Activated CD4-positive, CD25-positive, alpha-beta regulatory T cell treated with anti-CD3 and anti-CD28 coated beads, Interleukin-2, amount 50 U/mL, for 72 hours (primary cell): ENCODE results near the gene NRXN2.
A peak's percentile ranks its signal among the peaks of the same experiment; 100 is the strongest.

Experiments used
- DNase-seq: peaks from one replicate; pipeline ENCODE4 v3.0.0; 2021

NRXN2 gene

DNA sequence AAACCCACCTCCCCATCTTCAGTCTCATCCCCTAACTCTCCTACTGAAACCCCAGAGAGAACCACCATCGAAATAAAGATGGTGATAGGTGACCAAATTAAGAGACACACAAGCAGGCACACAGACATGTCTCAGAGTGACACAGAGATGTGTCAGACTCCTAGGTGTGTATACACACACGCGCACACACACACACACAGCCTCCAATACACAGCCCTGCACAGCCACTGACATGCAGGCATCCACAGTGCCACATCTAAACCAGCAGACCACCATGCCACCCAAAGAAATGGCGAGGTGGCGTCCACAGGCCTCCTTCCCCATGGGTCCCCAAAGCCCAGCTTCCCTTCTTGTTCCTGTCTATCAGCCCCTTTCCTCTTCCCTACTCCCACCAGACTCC is 27.4 kb downstream of the NRXN2 start:
- DNase-seq, result no peak

DNA sequence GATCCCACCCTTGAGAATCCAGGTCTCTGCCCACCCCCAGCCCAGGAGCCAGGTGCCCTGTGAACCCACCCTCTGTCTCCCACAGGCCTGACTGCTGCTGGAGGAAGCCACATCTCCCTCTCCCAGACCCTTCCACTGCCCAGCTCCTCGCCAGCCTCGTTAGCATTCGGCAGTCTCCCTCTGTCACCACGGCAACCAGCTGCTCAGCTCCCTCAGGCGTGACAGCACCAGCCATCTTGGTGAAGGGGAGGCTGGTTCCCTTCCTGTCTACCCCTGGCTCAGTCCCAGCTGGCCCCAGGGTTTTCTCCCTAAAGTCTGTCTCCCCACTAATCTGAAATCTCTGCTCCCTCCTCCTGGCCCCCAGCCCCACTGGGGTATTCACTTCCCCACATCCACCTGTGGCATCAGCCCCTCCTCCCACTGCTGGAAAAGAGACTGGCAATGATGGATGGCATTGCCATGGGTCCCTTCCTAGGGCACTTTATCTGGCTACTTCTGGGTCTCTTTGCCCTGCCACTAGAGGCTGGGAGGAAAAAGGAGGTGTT is 28.1 kb downstream of the NRXN2 start:
- no peak for DNase-seq

DNA sequence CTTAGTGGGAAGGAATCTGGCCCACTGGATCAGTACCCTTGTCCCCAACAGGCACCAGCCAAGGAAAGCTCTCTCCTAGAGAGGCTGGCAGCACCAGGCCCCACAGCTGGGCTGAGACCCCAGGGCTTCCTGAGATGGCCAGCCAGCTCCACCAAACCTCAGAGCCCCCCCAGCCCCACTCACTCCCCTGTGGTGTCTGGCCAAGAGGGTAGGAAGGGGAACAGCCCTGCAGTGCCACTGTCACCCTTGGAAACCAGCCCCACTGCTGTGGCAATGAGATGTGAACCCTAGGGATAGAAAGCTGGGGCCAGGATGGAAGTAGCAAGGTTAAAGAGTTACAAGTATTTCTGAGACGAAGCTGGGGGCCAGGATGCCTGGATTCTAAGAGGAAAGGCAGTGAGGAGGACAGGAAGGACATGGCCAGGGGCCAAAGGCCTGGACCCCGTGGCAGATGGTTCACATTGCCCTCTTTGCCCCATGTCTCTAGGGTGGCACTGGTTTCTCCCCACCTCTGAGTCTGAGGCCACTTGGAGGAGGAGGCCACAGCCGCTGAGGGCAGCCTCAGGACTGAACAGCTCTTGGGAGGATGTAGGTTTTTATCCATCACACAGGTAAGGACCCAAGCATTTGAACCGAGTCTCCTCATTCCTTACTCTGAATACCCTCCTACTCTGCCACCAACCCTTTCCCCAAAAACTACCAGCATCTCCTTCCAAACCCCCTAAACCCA is 28.8 kb downstream of the NRXN2 start:
- DNase-seq, result no peak

GRCh38 chr11:64692764-64693331 is 30.1 kb downstream of the NRXN2 start:
- DNase-seq, result no peak

DNA sequence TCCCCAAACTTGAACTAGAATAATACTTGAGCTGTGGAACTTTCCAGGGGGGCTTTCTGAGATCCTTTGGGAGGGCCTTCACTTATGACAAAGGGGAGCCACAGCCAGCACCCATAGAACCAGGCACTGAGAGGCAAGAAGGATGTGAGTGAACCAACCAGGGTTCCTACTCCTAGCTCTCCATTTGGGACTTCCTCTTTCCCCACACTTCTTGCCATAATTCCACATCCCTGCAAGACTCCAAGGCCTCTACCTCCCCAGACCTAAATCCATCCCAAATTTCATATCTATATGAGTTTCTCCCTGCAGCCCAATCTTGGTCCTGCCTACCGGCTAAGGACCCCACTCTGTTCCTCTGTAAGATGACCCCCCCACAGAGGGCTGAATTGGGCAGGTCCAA is 31.5 kb downstream of the NRXN2 start:
- DNase-seq, result no peak

DNA sequence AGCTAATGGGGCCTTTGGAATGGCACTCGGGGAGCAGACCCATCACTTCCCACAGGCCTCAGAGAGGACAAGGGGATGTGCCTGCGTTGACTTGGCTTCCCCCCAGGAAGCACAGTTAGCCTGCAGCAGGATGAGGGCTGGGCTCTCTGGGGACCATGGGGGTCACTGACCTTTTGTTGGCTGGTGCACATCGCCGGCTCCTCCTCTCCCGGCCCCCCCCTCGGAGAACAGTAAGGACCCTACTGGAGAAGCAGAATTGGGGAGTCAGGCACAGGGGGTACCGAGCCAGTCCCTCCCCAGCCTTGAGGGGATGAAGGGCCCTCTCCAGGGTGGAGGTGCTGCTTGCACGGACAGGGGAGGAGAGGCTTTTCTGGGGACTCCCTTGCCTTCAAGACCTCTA is 32.8 kb downstream of the NRXN2 start:
- DNase-seq, result no peak

GRCh38 chr11:64688534-64688982 is 34.4 kb downstream of the NRXN2 start:
- peak; percentile 92 for DNase-seq

DNA sequence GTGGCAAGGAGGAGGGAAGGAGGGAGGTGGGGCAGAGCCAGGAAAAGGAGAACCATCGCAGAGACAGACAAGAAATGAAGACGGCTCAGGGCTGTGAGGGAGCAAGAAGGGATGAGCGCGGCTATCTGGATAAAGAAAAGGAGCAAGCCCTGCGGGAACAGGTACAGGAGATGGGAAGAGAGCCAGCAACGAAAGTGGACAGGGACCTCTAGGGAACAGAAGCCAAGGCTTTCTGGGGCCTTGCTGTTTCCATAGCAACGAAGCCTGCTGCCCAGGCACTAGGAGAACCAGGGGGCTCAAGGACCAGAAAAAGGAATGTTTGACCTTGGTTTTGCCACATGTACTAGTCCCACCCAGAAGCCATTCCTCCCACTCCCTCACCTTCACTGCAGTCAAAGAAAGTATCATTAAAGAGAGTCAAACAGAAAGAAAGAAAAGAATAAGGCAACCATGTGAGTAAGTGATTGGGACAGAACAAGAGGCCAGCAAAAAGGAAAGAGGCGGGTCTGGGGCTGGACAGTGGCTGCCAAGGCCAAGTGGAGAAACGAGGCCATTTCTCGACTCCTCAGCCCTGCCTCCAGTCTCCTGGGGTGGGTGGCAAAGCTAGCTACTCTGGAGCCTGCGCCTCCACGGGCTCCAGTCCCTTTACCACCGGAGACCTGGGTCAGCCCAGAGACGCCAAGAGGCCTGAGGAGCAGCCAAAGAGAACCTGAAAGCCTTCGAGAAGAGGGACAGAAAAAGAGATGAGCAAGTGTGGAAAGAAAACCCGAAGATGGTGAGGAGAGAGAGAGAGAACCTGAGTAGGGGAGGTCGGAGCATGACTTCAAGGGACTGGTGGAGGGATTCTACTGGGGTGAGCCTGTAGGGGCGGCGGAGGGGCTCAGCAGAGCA is 35.1 kb downstream of the NRXN2 start:
- no peak for DNase-seq

DNA sequence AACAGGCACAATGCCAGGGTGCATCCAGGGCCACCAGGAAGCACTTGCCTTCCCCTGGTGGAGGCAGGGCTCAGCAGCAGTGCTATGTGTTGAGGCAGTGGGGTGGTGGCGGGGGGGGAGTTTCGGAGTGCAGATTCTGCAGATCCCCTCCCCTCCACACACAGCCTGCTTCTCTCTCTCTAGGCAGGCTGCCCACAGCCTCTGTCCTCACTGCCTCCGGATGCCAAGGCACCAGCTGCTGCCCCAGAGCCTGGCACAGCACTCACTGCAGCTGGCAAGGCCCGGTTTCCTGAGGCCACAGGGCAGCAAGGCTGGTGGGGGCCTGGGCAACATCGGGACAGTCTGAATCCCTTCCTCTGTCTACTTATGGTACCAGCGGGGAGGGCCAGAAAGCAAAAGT is 35.8 kb downstream of the NRXN2 start:
- DNase-seq, result no peak

DNA sequence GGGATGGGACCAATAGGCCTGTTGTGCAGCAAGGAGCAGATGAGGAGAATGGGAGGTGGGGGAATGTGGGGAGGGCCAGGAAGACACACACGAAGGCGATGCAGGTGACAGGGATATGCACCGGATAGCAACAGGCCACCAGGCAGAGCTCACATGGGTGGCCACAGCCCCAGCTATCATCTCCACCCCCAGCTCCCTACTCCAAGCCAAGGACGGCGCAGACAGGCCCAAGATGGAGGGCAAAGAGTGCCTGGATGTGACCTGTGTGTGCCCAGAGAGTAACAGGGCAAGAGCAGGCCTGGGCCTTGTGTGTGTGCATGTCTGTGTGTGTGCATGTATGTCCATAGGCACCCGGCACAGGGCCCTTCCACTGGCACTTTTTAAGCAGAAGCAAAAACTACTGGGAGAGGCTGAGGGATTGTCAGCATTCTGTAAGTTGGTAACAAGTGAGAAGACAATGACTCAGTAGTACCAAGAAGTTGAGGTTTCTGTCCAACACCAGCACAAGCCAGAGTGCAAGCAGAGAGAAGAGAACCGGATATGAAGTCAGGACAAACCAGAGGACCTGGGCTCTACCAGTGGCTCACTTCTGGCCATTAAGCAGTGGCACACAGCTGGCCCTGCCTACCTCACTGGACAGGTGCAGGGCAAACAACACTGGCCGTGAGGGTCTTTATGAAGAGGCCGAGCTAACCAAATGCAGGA is 36.4 kb downstream of the NRXN2 start:
- DNase-seq, result no peak

DNA sequence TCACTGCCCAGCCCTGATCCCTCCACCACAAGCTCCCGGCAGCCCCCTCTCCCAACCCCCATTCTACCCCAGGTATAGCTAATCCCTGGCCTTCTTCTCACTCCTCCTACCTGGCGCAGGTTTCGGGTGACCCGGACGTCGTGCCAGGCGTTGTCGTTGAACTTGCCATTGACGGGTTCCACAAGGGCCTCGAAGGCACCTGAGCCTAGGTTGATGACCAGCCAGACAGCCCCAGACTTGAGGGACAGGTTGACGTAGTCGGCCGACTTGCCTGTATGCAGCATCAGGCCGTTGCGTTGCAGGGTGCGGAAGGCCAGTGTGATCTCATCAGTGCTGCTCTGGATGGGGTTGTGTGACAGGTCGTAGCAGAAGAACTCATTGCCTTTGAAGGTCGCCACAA is 37.5 kb downstream of the NRXN2 start:
- DNase-seq, result no peak

GRCh38 chr11:64684357-64684756 is 38.6 kb downstream of the NRXN2 start:
- no peak for DNase-seq

- DNase-seq, result no peak
These were observed 41.8 kb downstream of the NRXN2 start for GRCh38 chr11:64681171-64681570.

DNA sequence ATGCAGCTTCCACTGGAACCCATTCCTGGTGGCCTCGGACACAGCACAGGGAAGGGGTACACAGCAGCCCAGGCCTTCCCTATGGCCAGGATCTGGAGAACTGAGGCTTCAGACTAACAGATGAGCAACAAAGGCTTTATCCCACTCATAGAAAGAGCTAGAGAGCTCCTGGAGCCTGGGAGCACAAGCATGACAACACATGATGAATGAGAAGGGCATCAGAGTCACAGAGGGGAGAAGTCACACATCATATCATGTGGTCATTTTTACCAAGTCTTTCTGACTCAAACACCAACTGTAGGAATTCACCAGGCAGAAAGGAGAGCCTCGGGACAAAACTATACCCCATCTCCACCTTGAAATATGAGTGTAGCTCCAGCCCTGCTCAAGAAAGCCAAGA is 43.2 kb downstream of the NRXN2 start:
- DNase-seq, result no peak

- DNase-seq, result no peak
These were observed 45.5 kb downstream of the NRXN2 start for GRCh38 chr11:64677441-64678023.

DNA sequence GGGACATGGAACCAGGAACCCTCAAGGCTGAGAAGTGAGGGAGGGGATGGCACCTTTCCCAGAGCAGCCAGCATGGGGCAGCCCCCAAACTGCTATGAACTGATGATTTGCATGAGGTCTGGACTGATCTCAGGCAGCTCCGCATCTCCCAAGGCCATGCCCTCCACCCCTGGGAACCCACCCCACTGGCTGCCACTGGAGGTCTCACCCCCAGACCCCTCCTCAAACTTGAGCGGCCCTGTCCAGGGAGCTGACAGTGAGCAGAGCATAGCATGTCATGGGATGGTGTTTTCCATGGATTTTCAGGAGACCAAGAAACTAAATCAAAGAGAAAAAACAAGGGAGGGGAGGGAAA is 46.8 kb downstream of the NRXN2 start:
- DNase-seq, result no peak

- no peak for DNase-seq
These were observed 47.3 kb downstream of the NRXN2 start for GRCh38 chr11:64675450-64676260.

DNA sequence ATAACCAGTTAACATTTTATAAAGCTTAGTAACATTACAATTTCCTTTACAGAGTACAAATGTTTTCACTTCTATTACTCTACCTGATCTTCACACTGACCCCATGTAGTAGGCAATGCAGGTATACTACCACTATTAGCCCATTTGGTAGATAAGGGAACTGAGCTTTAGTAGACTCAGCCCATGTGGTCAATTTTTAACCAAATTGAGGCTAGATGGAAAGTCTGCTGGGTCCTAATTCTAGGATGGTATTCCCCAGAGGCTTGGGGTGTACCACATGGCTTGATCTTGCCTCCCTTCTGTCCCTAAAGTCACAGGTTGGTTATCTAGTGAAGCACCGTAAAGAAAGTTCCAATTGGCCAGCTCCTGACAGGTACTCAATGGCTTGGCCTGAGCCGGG is 48.2 kb downstream of the NRXN2 start:
- DNase-seq, result no peak

- no peak for DNase-seq
These were observed 49.7 kb downstream of the NRXN2 start for GRCh38 chr11:64673279-64673678.

GRCh38 chr11:64672875-64673274 is 50.1 kb downstream of the NRXN2 start:
- no peak for DNase-seq

- no peak for DNase-seq
These were observed 52.0 kb downstream of the NRXN2 start for GRCh38 chr11:64670975-64671374.
